Muscle layer of duodenum (tissue), 2 donors: Measurements from ENCODE around the gene IPO9.
A peak's percentile ranks its signal among the peaks of the same experiment; 100 is the strongest.
"Not testable (repeated sequence)": the region's sequence is repeated elsewhere in the genome, so short reads cannot be mapped to it uniquely, and the experiment has no call there.

Experiments used
- H3K27ac ChIP-seq: one replicate; pipeline ENCODE4 v1.7.0; 2013; ENCODE audit warnings: mild to moderate bottlenecking, low read length
- H3K27me3 ChIP-seq: one replicate; pipeline ENCODE4 v1.7.0; 2013; ENCODE audit warnings: low read depth, mild to moderate bottlenecking, control low read depth, low read length
- H3K36me3 ChIP-seq, 2 donors: one replicate each; pipeline ENCODE4 v1.7.0; 2013; ENCODE audit warnings: low read length in 2 of 2, control low read depth in 1 of 2, mild to moderate bottlenecking in 1 of 2; ENCODE audit not compliant: insufficient read depth in 2 of 2, control insufficient read depth in 1 of 2
- H3K4me1 ChIP-seq, 2 donors: one replicate each; pipeline ENCODE4 v1.7.0; 2013; ENCODE audit warnings: low read length in 2 of 2, mild to moderate bottlenecking in 2 of 2, control low read depth in 1 of 2, moderate library complexity in 1 of 2; ENCODE audit not compliant: insufficient read depth in 2 of 2, control insufficient read depth in 1 of 2
- H3K4me3 ChIP-seq, 2 donors: one replicate each; pipeline ENCODE4 v1.7.0; 2013; ENCODE audit warnings: low read length in 2 of 2, low read depth in 1 of 2, mild to moderate bottlenecking in 1 of 2
- H3K9me3 ChIP-seq, 2 donors: one replicate each; pipeline ENCODE4 v1.7.0; 2013; ENCODE audit warnings: low read length in 2 of 2, control low read depth in 1 of 2, mild to moderate bottlenecking in 1 of 2; ENCODE audit not compliant: control insufficient read depth in 1 of 2
- donor health status: healthy.

The IPO9 gene

GRCh38 chr1:201899683-201900429 is 70.9 kb downstream of the IPO9 start:
- no peaks in the 10 kb centered on the region for H3K27me3 ChIP-seq
- no peaks in the 10 kb centered on the region for H3K9me3 ChIP-seq
- H3K4me3 ChIP-seq: peak overlapping the region in 1 of 2 donors; percentile 27
- H3K4me1 ChIP-seq: peaks cover 0 to 52% of the 10 kb centered on the region in 2 donors
- peaks cover 8 to 23% of the 10 kb centered on the region in 2 donors for H3K36me3 ChIP-seq
- H3K27ac ChIP-seq: peak overlapping the region; percentile 34

GRCh38 chr1:201900476-201900875 is 71.5 kb downstream of the IPO9 start:
- Histone ChIP-seq H3K27me3 (no peaks in the 10 kb centered on the region), H3K9me3 (no peaks in the 10 kb centered on the region), H3K4me3 (peak overlapping the region in 1 of 2 donors; percentile 27), H3K4me1 (peaks cover 0 to 55% of the 10 kb centered on the region in 2 donors), H3K36me3 (peaks cover 8 to 23% of the 10 kb centered on the region in 2 donors), H3K27ac (peak overlapping the region; percentile 34)

GRCh38 chr1:201901036-201901435 is 72.1 kb downstream of the IPO9 start:
- H3K4me1 ChIP-seq: peaks cover 0 to 59% of the 10 kb centered on the region in 2 donors

GRCh38 chr1:201902198-201902597 is 73.2 kb downstream of the IPO9 start:
- no peak overlapping the region for H3K27ac ChIP-seq
- H3K4me3 ChIP-seq: no peak overlapping the region
- peaks cover 0 to 23% of the 10 kb centered on the region in 2 donors for H3K36me3 ChIP-seq
- H3K4me1 ChIP-seq: peaks cover 0 to 57% of the 10 kb centered on the region in 2 donors
- H3K9me3 ChIP-seq: no peaks in the 10 kb centered on the region
- H3K27me3 ChIP-seq: no peaks in the 10 kb centered on the region

More at GRCh38 chr1:201901036-201901435, 72.1 kb downstream of the IPO9 start:
- H3K27ac ChIP-seq, H3K4me3 ChIP-seq, H3K27me3 ChIP-seq, H3K9me3 ChIP-seq: not testable (repeated sequence)
- H3K36me3 ChIP-seq: peaks cover 8 to 23% of the 10 kb centered on the region in 2 donors

- Histone ChIP-seq H3K4me1 (peaks cover 0 to 52% of the 10 kb centered on the region in 2 donors), H3K27me3 (no peaks in the 10 kb centered on the region), H3K27ac (peak overlapping the region; percentile 80), H3K9me3 (no peaks in the 10 kb centered on the region), H3K36me3 (peaks cover 0 to 14% of the 10 kb centered on the region in 2 donors), H3K4me3 (peak overlapping the region in 1 of 2 donors; percentile 25)
Measured at GRCh38 chr1:201903135-201903534, 74.2 kb downstream of the IPO9 start.

GRCh38 chr1:201904579-201904978 is 75.6 kb downstream of the IPO9 start:
- Histone ChIP-seq H3K27me3 (no peaks in the 10 kb centered on the region), H3K36me3 (peaks cover 0 to 5% of the 10 kb centered on the region in 2 donors), H3K9me3 (no peaks in the 10 kb centered on the region), H3K27ac (peak overlapping the region; percentile 80), H3K4me3 (peak overlapping the region in 1 of 2 donors; percentile 3), H3K4me1 (peaks cover 0 to 51% of the 10 kb centered on the region in 2 donors)

- peak overlapping the region; percentile 80 for H3K27ac ChIP-seq
- no peaks in the 10 kb centered on the region for H3K27me3 ChIP-seq
- H3K4me1 ChIP-seq: peaks cover 0 to 44% of the 10 kb centered on the region in 2 donors
- peak overlapping the region in 1 of 2 donors; percentile 12 for H3K4me3 ChIP-seq
- H3K9me3 ChIP-seq: no peaks in the 10 kb centered on the region
- peaks cover 0 to 2% of the 10 kb centered on the region in 2 donors for H3K36me3 ChIP-seq
Measured at GRCh38 chr1:201905234-201905890, 76.4 kb downstream of the IPO9 start.

GRCh38 chr1:201906336-201906735 is 77.4 kb downstream of the IPO9 start:
- H3K36me3 ChIP-seq: no peaks in the 10 kb centered on the region
- peaks cover 0 to 37% of the 10 kb centered on the region in 2 donors for H3K4me1 ChIP-seq
- H3K4me3 ChIP-seq: peak overlapping the region in 1 of 2 donors; percentile 2
- H3K27me3 ChIP-seq: no peaks in the 10 kb centered on the region
- peak overlapping the region; percentile 80 for H3K27ac ChIP-seq
- H3K9me3 ChIP-seq: no peaks in the 10 kb centered on the region

GRCh38 chr1:201907621-201908020 is 78.7 kb downstream of the IPO9 start:
- peaks cover 0 to 44% of the 10 kb centered on the region in 2 donors for H3K4me1 ChIP-seq
- no peaks in the 10 kb centered on the region for H3K9me3 ChIP-seq
- H3K4me3 ChIP-seq: no peak overlapping the region
- no peaks in the 10 kb centered on the region for H3K36me3 ChIP-seq
- peak overlapping the region; percentile 80 for H3K27ac ChIP-seq
- no peaks in the 10 kb centered on the region for H3K27me3 ChIP-seq

- Histone ChIP-seq H3K4me1 (peaks cover 3 to 47% of the 10 kb centered on the region in 2 donors), H3K27me3 (no peaks in the 10 kb centered on the region), H3K9me3 (no peaks in the 10 kb centered on the region), H3K36me3 (no peaks in the 10 kb centered on the region), H3K4me3 (no peak overlapping the region), H3K27ac (peak overlapping the region; percentile 3)
Measured at GRCh38 chr1:201911826-201912571, 83.0 kb downstream of the IPO9 start.

GRCh38 chr1:201912832-201913231 is 83.9 kb downstream of the IPO9 start:
- Histone ChIP-seq H3K4me3 (no peak overlapping the region), H3K27me3 (no peaks in the 10 kb centered on the region), H3K27ac (peak overlapping the region; percentile 60), H3K4me1 (peaks cover 3 to 50% of the 10 kb centered on the region in 2 donors), H3K36me3 (no peaks in the 10 kb centered on the region), H3K9me3 (no peaks in the 10 kb centered on the region)
